Activated T-helper 1 cell treated with anti-CD3 and anti-CD28 coated beads, Interleukin-12 subunit alpha, Interleukin-12 subunit beta, Interleukin-2, Interleukin-4 antibody, amounts not matched to agents 30 ng/mL and 10 ng/mL and 1 ng/mL, durations not matched to agents 14 hours and 24 hours and 36 hours (primary cell): Measurements from ENCODE around the gene GORAB. TPM values are rescaled to one million over a fixed set of nuclear protein-coding genes. Genes with fewer than 3 reads are reported as not detected.

ENCODE experiments used
- DNase-seq: peaks from one replicate; pipeline ENCODE4 v3.0.0; 2021; ENCODE audit warnings: low spot score
- H3K27ac Mint-ChIP-seq: one replicate; pipeline ENCODE4 v1.8.0; 2021; ENCODE audit warnings: mild to moderate bottlenecking, mixed read lengths
- H3K27me3 Mint-ChIP-seq: one replicate; pipeline ENCODE4 v1.8.0; 2022; ENCODE audit warnings: mild to moderate bottlenecking, moderate library complexity, mixed read lengths; ENCODE audit not compliant: insufficient read depth
- H3K36me3 Mint-ChIP-seq: one replicate; pipeline ENCODE4 v1.8.0; 2021; ENCODE audit warnings: low read depth, mixed read lengths
- H3K4me1 Mint-ChIP-seq: one replicate; pipeline ENCODE4 v1.8.0; 2021; ENCODE audit warnings: low read depth, mixed read lengths
- H3K4me3 Mint-ChIP-seq: one replicate; pipeline ENCODE4 v1.8.0; 2021; ENCODE audit warnings: mild to moderate bottlenecking, moderate library complexity, mixed read lengths
- H3K9me3 Mint-ChIP-seq: one replicate; pipeline ENCODE4 v1.8.0; 2021; ENCODE audit warnings: mixed read lengths
- intact Hi-C: fragments of 100-400 bp; cut with micrococcal nuclease; formaldehyde crosslinking; loops from one replicate; pipeline ENCODE4 v1.15.1; 2024
- total RNA-seq: library from RNA; stranded (reverse); gene quantifications from 2 replicates; pipeline ENCODE4 v1.2.3, GENCODE V29; 2022

GORAB gene, protein sequence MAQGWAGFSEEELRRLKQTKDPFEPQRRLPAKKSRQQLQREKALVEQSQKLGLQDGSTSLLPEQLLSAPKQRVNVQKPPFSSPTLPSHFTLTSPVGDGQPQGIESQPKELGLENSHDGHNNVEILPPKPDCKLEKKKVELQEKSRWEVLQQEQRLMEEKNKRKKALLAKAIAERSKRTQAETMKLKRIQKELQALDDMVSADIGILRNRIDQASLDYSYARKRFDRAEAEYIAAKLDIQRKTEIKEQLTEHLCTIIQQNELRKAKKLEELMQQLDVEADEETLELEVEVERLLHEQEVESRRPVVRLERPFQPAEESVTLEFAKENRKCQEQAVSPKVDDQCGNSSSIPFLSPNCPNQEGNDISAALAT
- total RNA-seq: 11.8 and 12.2 TPM in 2 replicates

DNA sequence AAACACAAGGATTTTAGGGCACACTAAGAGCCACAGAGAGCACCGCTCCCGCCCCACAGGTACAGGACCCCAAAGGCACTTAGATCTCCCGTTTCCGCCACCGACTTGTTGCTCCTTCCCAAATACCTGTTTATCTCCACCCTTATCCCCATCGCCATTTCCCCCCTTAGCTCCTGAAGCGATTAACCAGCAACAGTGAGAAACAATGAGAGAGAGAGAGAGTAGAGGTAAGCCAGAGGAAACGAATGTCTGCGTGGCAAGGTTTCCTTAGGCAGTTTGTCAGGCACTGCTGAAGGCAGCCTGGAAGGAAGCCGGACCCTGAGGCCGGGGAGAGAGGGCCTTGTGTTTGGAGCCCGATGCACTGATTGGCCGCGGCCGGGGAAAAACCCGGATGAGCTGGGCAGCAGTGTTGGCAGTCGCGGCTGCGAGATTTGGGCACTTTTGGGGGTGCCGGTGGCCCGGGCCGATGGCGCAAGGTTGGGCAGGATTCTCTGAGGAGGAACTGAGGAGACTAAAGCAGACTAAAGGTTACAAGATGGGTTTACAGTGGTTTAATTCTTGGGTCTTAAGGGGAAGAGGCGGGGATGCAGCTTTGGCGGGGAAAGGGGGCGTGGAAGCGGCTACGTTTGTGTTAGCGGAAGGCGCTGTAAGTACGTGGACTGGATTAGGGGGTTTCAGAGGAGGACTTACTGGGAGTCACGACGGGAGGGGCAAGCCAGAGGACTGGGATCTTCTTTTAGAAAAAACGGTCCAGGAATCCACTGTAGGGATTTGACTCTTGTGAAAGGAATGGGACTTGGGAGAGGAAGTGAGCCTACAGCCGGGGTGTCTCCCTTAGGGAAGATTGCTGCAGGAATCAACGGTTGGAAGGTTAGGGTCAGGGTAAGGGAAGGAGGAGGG is at the start of gene GORAB:
Gene GORAB, plus strand, starts transcription at position 409 of the 900 bp plus-strand sequence. Its CDS starts 58 bp downstream, at position 467.
- Mint-ChIP-seq H3K9me3 (no peaks in the 10 kb centered on the region), H3K4me1 (peaks cover 8% of the 10 kb centered on the region), H3K4me3 (no peak within 1 kb of the TSS), H3K27me3 (peaks cover 4% of the 10 kb centered on the region), H3K36me3 (peaks cover 8% of the 10 kb centered on the region), H3K27ac (no peak within 1 kb of the TSS)
- intact Hi-C loops: loop anchor here (1.0 to 10.0 kb wide), 8 partner anchors 458 to 1430 kb away; partner anchors contain the start of genes FMO4, KIFAP3, METTL18 and PRRC2C
- peak; percentile 82 for DNase-seq

DNA sequence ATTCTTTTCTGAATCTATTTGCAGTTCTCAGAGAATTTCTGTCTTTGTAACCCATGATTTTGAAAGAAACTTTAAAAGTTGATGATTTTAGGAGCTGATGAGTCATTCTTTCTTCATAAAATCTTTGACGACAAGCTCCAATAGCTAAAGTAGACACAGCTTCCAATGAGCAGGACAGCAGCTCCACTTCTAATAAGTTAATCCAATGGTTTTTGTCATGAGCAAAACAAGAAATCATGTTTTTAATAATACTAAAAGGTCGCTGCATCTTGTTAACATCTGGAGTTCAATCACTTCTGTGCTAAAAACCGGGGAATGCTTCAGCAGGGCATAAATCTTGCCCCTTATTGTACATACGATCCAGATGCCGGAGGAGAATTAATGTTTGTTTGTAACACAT is 48.9 kb upstream of the GORAB start:
- no peak overlapping the region for H3K4me3 Mint-ChIP-seq
- no peak overlapping the region for H3K27ac Mint-ChIP-seq

DNA sequence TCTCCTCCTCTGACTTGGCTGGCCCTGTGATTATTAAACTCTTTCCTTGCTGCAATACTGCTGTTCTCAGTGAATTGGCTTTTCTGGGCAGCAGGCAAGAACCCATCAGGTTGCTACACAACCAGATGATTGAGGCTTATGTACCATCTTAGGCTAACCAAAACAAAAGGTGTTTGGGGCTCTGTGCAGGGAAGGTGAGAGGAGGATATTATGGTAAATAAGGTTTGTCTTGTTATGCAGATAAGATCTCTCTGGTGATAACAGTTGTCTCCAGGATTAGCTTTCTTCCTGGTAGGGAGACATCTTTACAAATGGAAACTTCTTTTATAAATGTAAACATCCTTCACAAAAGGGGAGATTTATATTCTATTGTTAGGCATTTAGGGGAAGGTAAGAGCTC is 44.5 kb upstream of the GORAB start:
- H3K4me3 Mint-ChIP-seq: no peak overlapping the region
- H3K4me1 Mint-ChIP-seq: no peaks in the 10 kb centered on the region
- H3K27me3 Mint-ChIP-seq: peaks cover 8% of the 10 kb centered on the region
- intact Hi-C loops: no loop called here
- no peak overlapping the region for H3K27ac Mint-ChIP-seq
- no peak for DNase-seq
- H3K36me3 Mint-ChIP-seq: no peaks in the 10 kb centered on the region
- H3K9me3 Mint-ChIP-seq: no peaks in the 10 kb centered on the region

More for the DNA sequence above, 48.9 kb upstream of the GORAB start:
- no peak for DNase-seq
- no peaks in the 10 kb centered on the region for H3K4me1 Mint-ChIP-seq
- intact Hi-C loops: no loop called here
- no peaks in the 10 kb centered on the region for H3K9me3 Mint-ChIP-seq
- peaks cover 5% of the 10 kb centered on the region for H3K27me3 Mint-ChIP-seq
- no peaks in the 10 kb centered on the region for H3K36me3 Mint-ChIP-seq

DNA sequence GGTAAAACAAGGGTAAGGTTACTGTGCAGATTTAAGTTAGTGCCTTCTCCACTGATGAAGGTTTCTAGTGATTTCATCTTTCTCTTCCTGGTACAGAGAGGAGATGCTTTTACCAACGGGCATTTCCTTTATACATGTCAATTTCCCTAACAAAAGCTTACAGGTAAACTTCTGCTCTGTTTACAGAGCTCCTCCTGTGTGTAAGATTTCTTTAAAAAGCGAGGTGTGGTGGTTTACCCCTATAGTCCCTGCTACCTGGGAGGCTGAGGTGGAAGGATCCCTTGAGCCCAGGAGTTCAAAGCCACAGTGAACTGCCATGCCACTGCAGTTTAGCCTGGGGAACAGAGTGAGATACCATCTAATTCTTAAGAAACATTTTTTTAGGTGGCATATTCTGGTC is 40.7 kb upstream of the GORAB start:
- Mint-ChIP-seq H3K9me3 (no peaks in the 10 kb centered on the region), H3K27ac (no peak overlapping the region), H3K27me3 (peaks cover 4% of the 10 kb centered on the region), H3K4me3 (no peak overlapping the region), H3K36me3 (no peaks in the 10 kb centered on the region), H3K4me1 (peaks cover 6% of the 10 kb centered on the region)
- intact Hi-C loops: no loop called here
- no peak for DNase-seq

DNA sequence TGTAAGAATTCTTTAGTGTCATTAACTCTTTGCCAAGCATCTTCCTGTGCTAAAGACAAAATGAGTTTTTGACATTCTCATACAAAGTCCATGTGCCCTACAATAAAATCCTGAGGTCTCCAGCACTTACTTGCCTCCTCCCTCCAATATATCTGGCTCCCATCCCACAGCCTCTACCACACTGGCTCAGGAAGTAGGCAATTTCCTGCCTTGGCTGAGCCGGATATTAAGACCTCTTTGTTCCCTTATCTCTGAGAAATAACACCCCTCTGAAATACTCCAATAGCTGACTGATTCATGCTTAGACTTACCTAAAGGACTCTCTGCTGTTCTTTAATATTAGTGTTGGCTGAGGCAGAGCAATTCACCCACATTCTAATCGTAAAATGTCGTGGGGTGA is 37.6 kb upstream of the GORAB start:
- H3K4me1 Mint-ChIP-seq: peaks cover 6% of the 10 kb centered on the region
- no peak overlapping the region for H3K4me3 Mint-ChIP-seq
- H3K36me3 Mint-ChIP-seq: no peaks in the 10 kb centered on the region
- H3K9me3 Mint-ChIP-seq: no peaks in the 10 kb centered on the region
- no peak overlapping the region for H3K27ac Mint-ChIP-seq
- H3K27me3 Mint-ChIP-seq: peaks cover 4% of the 10 kb centered on the region
- no peak for DNase-seq
- intact Hi-C loops: no loop called here

DNA sequence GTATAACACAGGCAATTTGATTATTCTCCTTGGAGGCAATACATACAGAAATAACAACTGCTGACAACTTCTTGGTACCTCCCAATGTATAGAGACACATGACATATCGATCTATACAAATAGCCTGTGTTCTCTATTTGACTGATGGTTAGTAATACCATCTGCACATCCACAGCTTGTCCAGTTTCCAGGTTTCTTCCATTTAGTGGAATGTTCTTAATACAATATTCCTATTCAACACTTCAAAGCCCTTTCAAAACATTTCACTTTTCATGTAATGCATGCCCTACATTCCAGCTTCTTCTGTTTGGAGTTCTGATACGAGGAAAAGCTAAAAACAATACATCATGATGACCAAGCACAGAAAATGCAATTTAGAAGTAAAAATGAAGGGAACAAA is 37.0 kb upstream of the GORAB start:
- Mint-ChIP-seq H3K4me1 (peaks cover 6% of the 10 kb centered on the region), H3K27me3 (peaks cover 6% of the 10 kb centered on the region), H3K4me3 (no peak overlapping the region), H3K27ac (no peak overlapping the region), H3K9me3 (no peaks in the 10 kb centered on the region), H3K36me3 (no peaks in the 10 kb centered on the region)
- DNase-seq: no peak
- intact Hi-C loops: no loop called here

DNA sequence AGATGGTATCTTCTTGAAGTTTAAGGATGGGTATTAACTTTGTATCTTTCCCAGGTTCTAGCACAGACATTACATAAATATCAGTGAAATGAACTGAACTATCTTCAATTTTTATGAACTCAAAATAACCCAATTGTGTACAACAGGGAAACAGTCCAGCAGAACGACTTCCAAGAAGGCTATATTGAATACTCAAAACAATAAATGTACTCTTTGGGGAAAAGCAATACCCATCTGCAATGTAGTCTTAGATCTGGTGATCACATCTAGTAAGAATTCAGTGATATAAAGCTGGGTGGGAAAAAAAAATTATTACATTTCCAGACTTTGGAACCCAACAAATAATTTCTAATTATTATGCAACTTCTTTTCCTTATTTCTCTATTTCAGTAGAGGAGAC is 33.1 kb upstream of the GORAB start:
- H3K9me3 Mint-ChIP-seq: no peaks in the 10 kb centered on the region
- DNase-seq: no peak
- intact Hi-C loops: no loop called here
- no peaks in the 10 kb centered on the region for H3K36me3 Mint-ChIP-seq
- peaks cover 3% of the 10 kb centered on the region for H3K27me3 Mint-ChIP-seq
- peaks cover 6% of the 10 kb centered on the region for H3K4me1 Mint-ChIP-seq
- no peak overlapping the region for H3K27ac Mint-ChIP-seq
- no peak overlapping the region for H3K4me3 Mint-ChIP-seq

DNA sequence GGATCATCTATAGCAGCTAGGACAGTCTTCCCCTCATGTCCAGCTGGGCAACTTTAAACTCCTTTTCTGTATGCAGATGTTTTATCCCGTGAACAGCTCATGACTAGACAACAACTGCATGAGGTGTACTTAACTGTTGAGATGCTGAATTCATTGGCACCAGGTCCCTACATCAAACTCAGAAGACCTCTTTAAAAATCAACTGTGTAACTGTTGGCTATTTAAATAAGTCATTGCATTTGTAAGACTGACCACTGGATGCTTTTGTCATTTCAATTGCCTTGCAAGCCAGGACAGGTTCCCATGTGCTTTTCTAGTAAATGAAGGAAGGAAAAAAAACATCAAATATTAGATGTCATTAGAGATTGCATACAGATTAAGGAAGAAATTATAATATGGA is 28.3 kb upstream of the GORAB start:
- H3K27me3 Mint-ChIP-seq: peaks cover 9% of the 10 kb centered on the region
- no peak for DNase-seq
- no peak overlapping the region for H3K27ac Mint-ChIP-seq
- intact Hi-C loops: no loop called here
- no peaks in the 10 kb centered on the region for H3K4me1 Mint-ChIP-seq
- H3K9me3 Mint-ChIP-seq: no peaks in the 10 kb centered on the region
- H3K36me3 Mint-ChIP-seq: no peaks in the 10 kb centered on the region
- no peak overlapping the region for H3K4me3 Mint-ChIP-seq

DNA sequence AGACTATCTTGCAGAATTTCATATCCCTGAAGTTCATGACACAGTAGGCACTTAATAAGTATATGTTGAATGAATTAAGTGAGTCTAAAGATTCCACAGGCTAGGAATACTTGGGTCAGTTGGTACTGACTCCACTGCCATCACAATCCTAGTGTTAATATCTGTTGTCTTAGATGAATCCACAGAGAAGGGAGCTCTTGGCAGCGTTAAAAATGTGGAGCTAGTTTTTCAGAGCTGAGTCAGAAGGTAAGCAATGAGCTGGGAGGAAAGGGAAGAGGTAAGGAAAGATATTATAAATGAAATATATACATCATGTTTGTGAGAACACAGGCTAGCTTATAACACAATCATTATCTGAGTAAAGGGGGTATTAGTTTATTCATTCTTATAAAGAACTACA is 21.8 kb upstream of the GORAB start:
- no peaks in the 10 kb centered on the region for H3K4me1 Mint-ChIP-seq
- intact Hi-C loops: no loop called here
- H3K9me3 Mint-ChIP-seq: no peaks in the 10 kb centered on the region
- no peak for DNase-seq
- H3K36me3 Mint-ChIP-seq: no peaks in the 10 kb centered on the region
- no peak overlapping the region for H3K27ac Mint-ChIP-seq
- no peak overlapping the region for H3K4me3 Mint-ChIP-seq
- peaks cover 7% of the 10 kb centered on the region for H3K27me3 Mint-ChIP-seq

DNA sequence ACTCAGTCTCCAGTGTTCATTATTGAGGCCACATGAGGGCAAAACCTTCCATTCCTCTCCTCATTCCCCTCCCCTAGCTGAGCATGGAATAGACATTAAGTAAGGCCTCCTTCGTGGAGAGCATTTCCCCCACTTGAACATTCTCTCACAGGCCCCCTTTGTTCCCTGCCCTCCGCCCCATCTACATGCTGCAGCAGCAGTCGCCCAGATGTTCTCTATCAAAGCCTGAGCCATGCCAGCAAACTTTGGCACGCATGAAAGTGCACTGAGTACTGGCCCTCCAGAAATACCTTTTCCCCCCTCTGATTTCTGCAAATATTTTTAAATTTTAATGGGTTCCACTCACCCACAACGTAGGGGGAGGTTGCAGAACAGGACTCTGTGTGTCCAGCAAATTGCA is 20.9 kb upstream of the GORAB start:
- intact Hi-C loops: no loop called here
- H3K4me1 Mint-ChIP-seq: no peaks in the 10 kb centered on the region
- H3K27me3 Mint-ChIP-seq: peaks cover 5% of the 10 kb centered on the region
- no peak for DNase-seq
- no peaks in the 10 kb centered on the region for H3K9me3 Mint-ChIP-seq
- no peak overlapping the region for H3K4me3 Mint-ChIP-seq
- no peak overlapping the region for H3K27ac Mint-ChIP-seq
- no peaks in the 10 kb centered on the region for H3K36me3 Mint-ChIP-seq

DNA sequence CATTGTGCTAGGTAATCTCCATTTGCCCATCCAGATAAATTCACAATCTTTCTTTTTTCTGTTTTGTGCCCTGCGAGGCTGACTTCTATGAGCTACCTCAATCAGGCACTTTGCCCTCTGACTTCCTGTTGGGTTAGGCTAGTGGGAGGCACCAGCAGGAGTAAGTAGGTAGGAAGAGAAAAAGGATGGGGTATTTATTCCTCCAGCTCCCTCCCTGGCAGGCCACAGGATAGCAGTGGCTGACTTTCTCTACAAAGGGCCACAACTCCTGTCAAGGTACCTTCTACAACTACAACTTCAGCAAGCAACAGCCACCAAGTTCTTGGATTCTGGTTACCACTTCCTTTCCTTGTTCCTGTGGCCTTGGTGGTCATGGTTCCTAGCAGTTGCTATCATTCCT is 18.8 kb upstream of the GORAB start:
- DNase-seq: no peak
- H3K27me3 Mint-ChIP-seq: no peaks in the 10 kb centered on the region
- H3K27ac Mint-ChIP-seq: no peak overlapping the region
- no peaks in the 10 kb centered on the region for H3K9me3 Mint-ChIP-seq
- no peaks in the 10 kb centered on the region for H3K4me1 Mint-ChIP-seq
- no peak overlapping the region for H3K4me3 Mint-ChIP-seq
- no peaks in the 10 kb centered on the region for H3K36me3 Mint-ChIP-seq
- intact Hi-C loops: no loop called here

DNA sequence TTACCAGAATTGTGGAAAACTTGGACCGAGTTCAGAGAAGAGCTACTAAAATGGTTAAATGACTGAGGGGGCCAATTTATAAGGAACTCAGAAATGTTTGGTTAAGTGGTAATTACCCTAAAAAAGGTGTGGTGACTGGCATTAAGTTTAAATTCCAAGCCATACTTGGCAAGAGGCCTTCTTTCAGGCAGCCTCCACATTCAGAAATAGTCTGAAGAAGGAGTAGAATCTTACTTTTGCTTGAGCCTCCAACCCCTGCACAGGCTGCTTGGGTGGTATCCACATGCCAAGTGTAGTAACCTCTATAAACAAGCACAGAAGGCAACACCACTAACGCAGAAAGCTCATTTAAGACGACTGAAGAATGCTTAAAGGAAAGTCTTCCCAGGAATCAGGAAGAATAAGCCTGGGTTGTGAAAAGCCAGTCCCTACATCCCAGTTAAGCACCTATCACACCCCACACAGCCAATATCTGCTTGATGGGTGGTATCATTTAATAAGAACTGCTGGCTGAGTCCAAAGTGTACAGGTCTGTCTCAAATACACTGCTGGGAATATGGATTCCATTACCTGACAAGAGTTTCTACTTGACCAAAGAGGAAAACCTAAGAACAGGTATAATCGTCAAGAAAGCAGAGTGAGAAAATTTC is 13.7 kb upstream of the GORAB start:
- Mint-ChIP-seq H3K36me3 (no peaks in the 10 kb centered on the region), H3K27ac (no peak overlapping the region), H3K27me3 (peaks cover 8% of the 10 kb centered on the region), H3K4me3 (no peak overlapping the region), H3K9me3 (no peaks in the 10 kb centered on the region), H3K4me1 (no peaks in the 10 kb centered on the region)
- intact Hi-C loops: no loop called here
- DNase-seq: no peak

DNA sequence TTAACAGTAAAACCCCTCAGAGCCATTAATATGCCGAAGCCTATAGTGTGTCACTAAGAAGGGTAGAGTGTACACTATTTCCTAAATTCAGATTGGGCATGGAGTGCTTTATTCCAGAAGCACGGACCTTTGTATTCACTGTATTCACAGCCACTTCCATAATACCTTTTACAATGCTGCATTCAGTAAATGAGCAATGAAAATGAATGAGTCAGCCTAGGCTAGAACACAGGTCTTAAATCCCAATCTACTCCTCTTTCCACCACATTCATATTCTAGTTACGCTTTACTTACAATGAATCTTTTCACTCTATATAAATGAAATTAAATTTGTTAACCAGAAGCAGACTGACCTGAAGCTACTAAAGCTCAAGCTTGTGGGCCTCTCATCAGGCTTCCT is 13.0 kb upstream of the GORAB start:
- Mint-ChIP-seq H3K9me3 (no peaks in the 10 kb centered on the region), H3K4me3 (no peak overlapping the region), H3K27ac (no peak overlapping the region), H3K4me1 (no peaks in the 10 kb centered on the region), H3K36me3 (no peaks in the 10 kb centered on the region), H3K27me3 (peaks cover 11% of the 10 kb centered on the region)
- intact Hi-C loops: no loop called here
- no peak for DNase-seq
